CD4-positive, alpha-beta T cell treated with Interleukin-6 for 4 hours (primary cell): ENCODE measurements around the gene RNU7-1.
A peak's percentile ranks its signal among the peaks of the same experiment; 100 is the strongest.

Source experiments
- DNase-seq: peaks from one replicate; pipeline ENCODE4 v3.0.0-alpha.2; 2020; ENCODE audit warnings: mixed read lengths

Gene RNU7-1

GRCh38 chr12:6938353-6939190, 5.0 kb upstream of the RNU7-1 start:
- no peak for DNase-seq

- no peak for DNase-seq
Observed at GRCh38 chr12:6939191-6939540, 4.5 kb upstream of the RNU7-1 start.

- DNase-seq, result no peak
Observed at GRCh38 chr12:6941267-6941666, 2.3 kb upstream of the RNU7-1 start.

- DNase-seq, result no peak
Observed at GRCh38 chr12:6941782-6942181, 1.8 kb upstream of the RNU7-1 start.

GRCh38 chr12:6942331-6942665, 1.3 kb upstream of the RNU7-1 start:
- no peak for DNase-seq

GRCh38 chr12:6943389-6943721, 261 bp upstream of the RNU7-1 start:
- peak; percentile 82 for DNase-seq

- DNase-seq, result peak; percentile 90
Observed at GRCh38 chr12:6944381-6945186, 968 bp downstream of the RNU7-1 start.

GRCh38 chr12:6945613-6946012, 2.0 kb downstream of the RNU7-1 start:
- DNase-seq, result no peak

- DNase-seq, result peak; percentile 72
Observed at GRCh38 chr12:6946033-6946919, 2.7 kb downstream of the RNU7-1 start.

GRCh38 chr12:6946920-6947374, 3.3 kb downstream of the RNU7-1 start:
- DNase-seq, result no peak

- no peak for DNase-seq
Observed at GRCh38 chr12:6947615-6948014, 4.0 kb downstream of the RNU7-1 start.

GRCh38 chr12:6948873-6949594, 5.4 kb downstream of the RNU7-1 start:
- peak; percentile 54 for DNase-seq

GRCh38 chr12:6950401-6950801, 6.8 kb downstream of the RNU7-1 start:
- peak; percentile 45 for DNase-seq

GRCh38 chr12:6950811-6951540, 7.4 kb downstream of the RNU7-1 start, which contains the start of gene PTPN6:
TSS of gene PTPN6 (plus strand) at chr12:6951356. CDS start at chr12:6951513, 157 bp downstream.
- peak; percentile 76 for DNase-seq

GRCh38 chr12:6951551-6952120, 8.0 kb downstream of the RNU7-1 start:
- peak; percentile 44 for DNase-seq

GRCh38 chr12:6952121-6952862, 8.7 kb downstream of the RNU7-1 start:
- DNase-seq, result peak; percentile 33

GRCh38 chr12:6952863-6953441, 9.3 kb downstream of the RNU7-1 start:
- no peak for DNase-seq

- DNase-seq, result peak; percentile 69
Observed at GRCh38 chr12:6953442-6954315, 10.1 kb downstream of the RNU7-1 start.
